ENCODE results near the gene NDUFAF8.

DNA sequence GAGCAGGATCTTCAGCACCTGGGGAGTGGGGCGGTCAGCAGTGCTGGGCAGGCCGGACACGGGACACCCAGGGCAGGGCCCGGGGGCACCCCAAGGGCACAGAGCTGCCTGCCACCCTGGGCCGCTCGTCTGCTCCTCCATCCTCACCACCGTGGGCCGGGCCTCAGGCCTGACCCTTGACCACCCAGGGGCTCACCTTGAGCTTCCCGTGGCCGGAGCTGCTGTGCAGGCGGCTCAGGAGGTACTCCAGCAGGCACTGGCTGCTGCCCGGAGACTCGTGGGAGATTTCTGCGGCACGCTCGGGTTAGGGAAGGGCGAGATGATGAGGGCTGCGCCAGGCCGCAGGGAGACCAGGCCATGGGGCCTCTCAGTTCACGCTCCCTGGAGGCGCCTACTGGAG, 2.3 kb upstream of the NDUFAF8 start:
- TF ChIP-seq, protein P1, sequence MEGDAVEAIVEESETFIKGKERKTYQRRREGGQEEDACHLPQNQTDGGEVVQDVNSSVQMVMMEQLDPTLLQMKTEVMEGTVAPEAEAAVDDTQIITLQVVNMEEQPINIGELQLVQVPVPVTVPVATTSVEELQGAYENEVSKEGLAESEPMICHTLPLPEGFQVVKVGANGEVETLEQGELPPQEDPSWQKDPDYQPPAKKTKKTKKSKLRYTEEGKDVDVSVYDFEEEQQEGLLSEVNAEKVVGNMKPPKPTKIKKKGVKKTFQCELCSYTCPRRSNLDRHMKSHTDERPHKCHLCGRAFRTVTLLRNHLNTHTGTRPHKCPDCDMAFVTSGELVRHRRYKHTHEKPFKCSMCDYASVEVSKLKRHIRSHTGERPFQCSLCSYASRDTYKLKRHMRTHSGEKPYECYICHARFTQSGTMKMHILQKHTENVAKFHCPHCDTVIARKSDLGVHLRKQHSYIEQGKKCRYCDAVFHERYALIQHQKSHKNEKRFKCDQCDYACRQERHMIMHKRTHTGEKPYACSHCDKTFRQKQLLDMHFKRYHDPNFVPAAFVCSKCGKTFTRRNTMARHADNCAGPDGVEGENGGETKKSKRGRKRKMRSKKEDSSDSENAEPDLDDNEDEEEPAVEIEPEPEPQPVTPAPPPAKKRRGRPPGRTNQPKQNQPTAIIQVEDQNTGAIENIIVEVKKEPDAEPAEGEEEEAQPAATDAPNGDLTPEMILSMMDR (IDR thresholded peaks at IDR 0.05): no peak
- TF ChIP-seq ZFX (IDR thresholded peaks at IDR 0.05; ENCODE audit: borderline replicate concordance): no peak
